B cell (primary cell): ENCODE data around the gene SLC7A10.

Experiments used
- CTCF ChIP-seq: fragments of 200-600 bp; IDR thresholded peaks from one replicate; pipeline ENCODE4 v1.8.0; 2022; ENCODE audit warnings: antibody characterized with exemption, mild to moderate bottlenecking
- EZH2 ChIP-seq: IDR thresholded peaks from 2 replicates; pipeline ENCODE4 v1.6.1; 2012; ENCODE audit warnings: borderline replicate concordance, low read depth, mild to moderate bottlenecking, moderate library complexity, low read length; ENCODE audit not compliant: insufficient read depth, poor library complexity, severe bottlenecking

- no peak for TF ChIP-seq CTCF
- no peak for TF ChIP-seq EZH2
Observed at GRCh38 chr19:33191501-33191900, 34.1 kb downstream of the SLC7A10 start.
